ENCODE data around the gene CES2.

Gene CES2

GRCh38 chr16:66908762-66909559 lies 26.4 kb upstream of the CES2 start:
- Histone ChIP-seq H3K4me3 (ENCODE audit: low read depth in 1 of 2, low read length in 1 of 2) (no peak overlapping the region), H3K27me3 (peaks cover 7% of the 10 kb centered on the region), H3K4me1 (ENCODE audit: control insufficient read depth in 1 of 2, insufficient read depth in 1 of 2, low read depth in 1 of 2, low read length in 1 of 2) (no peaks in the 10 kb centered on the region), H3K36me3 (no peaks in the 10 kb centered on the region), H3K9me3 (no peaks in the 10 kb centered on the region), H3K27ac (no peak overlapping the region)
- no peak for TF ChIP-seq CTCF (IDR thresholded peaks at IDR 0.05)

- Histone ChIP-seq H3K9me3 (no peaks in the 10 kb centered on the region), H3K27ac (no peak overlapping the region), H3K4me3 (ENCODE audit: low read depth in 1 of 2, low read length in 1 of 2) (no peak overlapping the region), H3K27me3 (peaks cover 7% of the 10 kb centered on the region), H3K4me1 (ENCODE audit: control insufficient read depth in 1 of 2, insufficient read depth in 1 of 2, low read depth in 1 of 2, low read length in 1 of 2) (no peaks in the 10 kb centered on the region), H3K36me3 (no peaks in the 10 kb centered on the region)
- TF ChIP-seq CTCF (IDR thresholded peaks at IDR 0.05) = no peak
Observed at GRCh38 chr16:66910175-66910940, 25.0 kb upstream of the CES2 start.

GRCh38 chr16:66911112-66911511 lies 24.2 kb upstream of the CES2 start:
- Histone ChIP-seq H3K4me1 (ENCODE audit: control insufficient read depth in 1 of 2, insufficient read depth in 1 of 2, low read depth in 1 of 2, low read length in 1 of 2) (no peaks in the 10 kb centered on the region), H3K27ac (no peak overlapping the region), H3K27me3 (peaks cover 7% of the 10 kb centered on the region), H3K4me3 (ENCODE audit: low read depth in 1 of 2, low read length in 1 of 2) (no peak overlapping the region), H3K9me3 (no peaks in the 10 kb centered on the region), H3K36me3 (no peaks in the 10 kb centered on the region)
- no peak for TF ChIP-seq CTCF (IDR thresholded peaks at IDR 0.05)

- TF ChIP-seq CTCF (IDR thresholded peaks at IDR 0.05) = no peak
- Histone ChIP-seq H3K27me3 (peaks cover 7% of the 10 kb centered on the region), H3K27ac (no peak overlapping the region), H3K4me3 (ENCODE audit: low read depth in 1 of 2, low read length in 1 of 2) (no peak overlapping the region), H3K36me3 (no peaks in the 10 kb centered on the region), H3K9me3 (no peaks in the 10 kb centered on the region), H3K4me1 (ENCODE audit: control insufficient read depth in 1 of 2, insufficient read depth in 1 of 2, low read depth in 1 of 2, low read length in 1 of 2) (no peaks in the 10 kb centered on the region)
Observed at GRCh38 chr16:66911801-66912200, 23.5 kb upstream of the CES2 start.

GRCh38 chr16:66913081-66913480 lies 22.2 kb upstream of the CES2 start:
- peaks cover 6% of the 10 kb centered on the region for H3K27me3 ChIP-seq

More at GRCh38 chr16:66913081-66913480, 22.2 kb upstream of the CES2 start:
- Histone ChIP-seq H3K9me3 (no peaks in the 10 kb centered on the region), H3K4me1 (ENCODE audit: control insufficient read depth in 1 of 2, insufficient read depth in 1 of 2, low read depth in 1 of 2, low read length in 1 of 2) (no peaks in the 10 kb centered on the region), H3K36me3 (no peaks in the 10 kb centered on the region), H3K4me3 (ENCODE audit: low read depth in 1 of 2, low read length in 1 of 2) (no peak overlapping the region), H3K27ac (no peak overlapping the region)
- TF ChIP-seq CTCF (IDR thresholded peaks at IDR 0.05) = no peak
